ENCODE measurements around the gene CDK5RAP2.
A peak's percentile ranks its signal among the peaks of the same experiment; 100 is the strongest.

Gene CDK5RAP2

GRCh38 chr9:120450916-120451315 is 129.1 kb downstream of the CDK5RAP2 start:
- Histone ChIP-seq H3K36me3 (replicated peaks) (peaks cover 14% of the 10 kb centered on the region), H3K4me3 (no peak overlapping the region), H3K4me1 (no peaks in the 10 kb centered on the region), H3K9me3 (no peaks in the 10 kb centered on the region), H3K27me3 (ENCODE audit: low read depth) (no peaks in the 10 kb centered on the region)
- in situ Hi-C loops (cut with MboI; ENCODE audit: low sequenced_read_pairs), result no loop called here
- no peak for DNase-seq (ENCODE audit: low spot score in 2 of 2)

GRCh38 chr9:120449566-120449965 is 130.4 kb downstream of the CDK5RAP2 start:
- Histone ChIP-seq H3K4me3 (no peak overlapping the region), H3K9me3 (no peaks in the 10 kb centered on the region), H3K36me3 (replicated peaks) (peaks cover 18% of the 10 kb centered on the region), H3K4me1 (no peaks in the 10 kb centered on the region), H3K27me3 (ENCODE audit: low read depth) (no peaks in the 10 kb centered on the region)
- DNase-seq (ENCODE audit: low spot score in 2 of 2), result no peak
- in situ Hi-C loops (cut with MboI; ENCODE audit: low sequenced_read_pairs), result loop anchor here (10.0 kb wide), 1 partner anchor 55 kb away; no protein-coding TSS in a partner anchor

- in situ Hi-C loops (cut with MboI; ENCODE audit: low sequenced_read_pairs), result loop anchor here (10.0 kb wide), 1 partner anchor 57 kb away; no protein-coding TSS in a partner anchor
- Histone ChIP-seq H3K36me3 (replicated peaks) (peaks cover 22% of the 10 kb centered on the region), H3K27me3 (ENCODE audit: low read depth) (no peaks in the 10 kb centered on the region), H3K4me3 (no peak overlapping the region), H3K9me3 (no peaks in the 10 kb centered on the region), H3K4me1 (no peaks in the 10 kb centered on the region)
- DNase-seq (ENCODE audit: low spot score in 2 of 2), result no peak
Observed at GRCh38 chr9:120447959-120448500, 131.9 kb downstream of the CDK5RAP2 start.

GRCh38 chr9:120446671-120447070 is 133.3 kb downstream of the CDK5RAP2 start:
- H3K36me3 ChIP-seq (replicated peaks), result peaks cover 32% of the 10 kb centered on the region
- no peak for DNase-seq (ENCODE audit: low spot score in 2 of 2)
- H3K4me3 ChIP-seq, result no peak overlapping the region
- no peaks in the 10 kb centered on the region for H3K27me3 ChIP-seq (ENCODE audit: low read depth)
- no peaks in the 10 kb centered on the region for H3K4me1 ChIP-seq
- no peaks in the 10 kb centered on the region for H3K9me3 ChIP-seq
- in situ Hi-C loops (cut with MboI; ENCODE audit: low sequenced_read_pairs), result loop anchor here (10.0 kb wide), 1 partner anchor 58 kb away; no protein-coding TSS in a partner anchor

- in situ Hi-C loops (cut with MboI; ENCODE audit: low sequenced_read_pairs), result loop anchor here (10.0 kb wide), 1 partner anchor 61 kb away; no protein-coding TSS in a partner anchor
- H3K36me3 ChIP-seq (replicated peaks), result peaks cover 50% of the 10 kb centered on the region
- no peaks in the 10 kb centered on the region for H3K4me1 ChIP-seq
- no peak for DNase-seq (ENCODE audit: low spot score in 2 of 2)
- no peak overlapping the region for H3K4me3 ChIP-seq
- no peaks in the 10 kb centered on the region for H3K27me3 ChIP-seq (ENCODE audit: low read depth)
- no peaks in the 10 kb centered on the region for H3K9me3 ChIP-seq
Observed at GRCh38 chr9:120443976-120444375, 136.0 kb downstream of the CDK5RAP2 start.

DNA sequence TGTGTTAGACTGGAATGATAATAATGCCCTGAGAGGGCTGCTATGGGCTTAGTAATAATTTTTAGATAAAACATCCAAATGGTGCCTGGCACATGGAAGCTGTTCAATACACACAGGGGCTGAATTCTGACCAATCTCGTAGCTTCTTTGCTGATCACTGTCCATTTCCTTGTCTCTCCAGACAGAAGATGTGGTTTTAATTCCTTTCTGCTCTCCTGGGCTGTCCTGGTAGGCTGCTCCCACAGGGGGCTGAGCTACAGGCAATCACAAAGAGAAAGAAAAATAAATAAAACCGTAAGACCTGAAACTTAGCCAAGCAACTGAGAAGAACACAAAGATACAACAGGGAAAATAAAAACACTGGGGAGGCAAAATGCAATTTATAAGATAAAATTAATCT is 136.5 kb downstream of the CDK5RAP2 start:
- in situ Hi-C loops (cut with MboI; ENCODE audit: low sequenced_read_pairs), result loop anchor here (10.0 kb wide), 1 partner anchor 61 kb away; no protein-coding TSS in a partner anchor
- Histone ChIP-seq H3K4me3 (no peak overlapping the region), H3K36me3 (replicated peaks) (peaks cover 55% of the 10 kb centered on the region), H3K27me3 (ENCODE audit: low read depth) (no peaks in the 10 kb centered on the region), H3K4me1 (no peaks in the 10 kb centered on the region), H3K9me3 (no peaks in the 10 kb centered on the region)
- DNase-seq (ENCODE audit: low spot score in 2 of 2), result no peak

GRCh38 chr9:120442308-120442995 is 137.5 kb downstream of the CDK5RAP2 start:
- no peak for DNase-seq (ENCODE audit: low spot score in 2 of 2)
- peaks cover 65% of the 10 kb centered on the region for H3K36me3 ChIP-seq (replicated peaks)

GRCh38 chr9:120441426-120442307 is 138.3 kb downstream of the CDK5RAP2 start:
- DNase-seq (ENCODE audit: low spot score in 2 of 2), result no peak
- H3K36me3 ChIP-seq (replicated peaks), result peaks cover 71% of the 10 kb centered on the region
- no peaks in the 10 kb centered on the region for H3K4me1 ChIP-seq
- no peak overlapping the region for H3K4me3 ChIP-seq
- H3K27me3 ChIP-seq (ENCODE audit: low read depth), result no peaks in the 10 kb centered on the region
- H3K9me3 ChIP-seq, result no peaks in the 10 kb centered on the region
- in situ Hi-C loops (cut with MboI; ENCODE audit: low sequenced_read_pairs), result loop anchor here (10.0 kb wide), 1 partner anchor 63 kb away; no protein-coding TSS in a partner anchor

More at GRCh38 chr9:120442308-120442995, 137.5 kb downstream of the CDK5RAP2 start:
- H3K9me3 ChIP-seq, result no peaks in the 10 kb centered on the region
- H3K4me1 ChIP-seq, result no peaks in the 10 kb centered on the region
- in situ Hi-C loops (cut with MboI; ENCODE audit: low sequenced_read_pairs), result loop anchor here (10.0 kb wide), 1 partner anchor 62 kb away; no protein-coding TSS in a partner anchor
- H3K4me3 ChIP-seq, result no peak overlapping the region
- H3K27me3 ChIP-seq (ENCODE audit: low read depth), result no peaks in the 10 kb centered on the region

DNA sequence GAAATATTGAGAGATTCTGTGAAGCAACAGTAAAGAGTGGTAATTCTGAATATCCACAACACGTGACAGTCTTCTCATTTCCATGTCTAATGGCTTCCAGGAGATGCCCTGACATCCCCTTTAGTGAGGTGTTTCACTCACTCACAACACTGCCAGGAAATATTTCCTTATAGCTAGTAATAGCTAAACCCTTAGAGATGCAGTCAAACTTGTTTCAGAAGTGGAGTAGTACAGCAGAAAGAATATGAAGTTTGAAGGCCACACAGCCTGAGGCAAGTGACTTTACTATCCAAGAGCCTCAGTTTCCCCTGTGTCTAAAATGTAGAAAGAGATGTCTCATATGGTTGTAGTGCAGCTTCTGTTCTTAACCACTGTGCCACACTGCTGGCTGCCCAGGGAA is 139.2 kb downstream of the CDK5RAP2 start:
- Histone ChIP-seq H3K4me1 (no peaks in the 10 kb centered on the region), H3K36me3 (replicated peaks) (peaks cover 78% of the 10 kb centered on the region), H3K4me3 (no peak overlapping the region), H3K9me3 (no peaks in the 10 kb centered on the region), H3K27me3 (ENCODE audit: low read depth) (no peaks in the 10 kb centered on the region)
- in situ Hi-C loops (cut with MboI; ENCODE audit: low sequenced_read_pairs), result loop anchor here (10.0 kb wide), 1 partner anchor 64 kb away; no protein-coding TSS in a partner anchor
- DNase-seq (ENCODE audit: low spot score in 2 of 2), result no peak

- H3K9me3 ChIP-seq, result no peaks in the 10 kb centered on the region
- no peaks in the 10 kb centered on the region for H3K4me1 ChIP-seq
- H3K27me3 ChIP-seq (ENCODE audit: low read depth), result no peaks in the 10 kb centered on the region
- DNase-seq (ENCODE audit: low spot score in 2 of 2), result no peak
- H3K36me3 ChIP-seq (replicated peaks), result peaks cover 78% of the 10 kb centered on the region
- H3K4me3 ChIP-seq, result no peak overlapping the region
- in situ Hi-C loops (cut with MboI; ENCODE audit: low sequenced_read_pairs), result loop anchor here (10.0 kb wide), 1 partner anchor 65 kb away; no protein-coding TSS in a partner anchor
Observed at GRCh38 chr9:120439926-120440325, 140.0 kb downstream of the CDK5RAP2 start.

DNA sequence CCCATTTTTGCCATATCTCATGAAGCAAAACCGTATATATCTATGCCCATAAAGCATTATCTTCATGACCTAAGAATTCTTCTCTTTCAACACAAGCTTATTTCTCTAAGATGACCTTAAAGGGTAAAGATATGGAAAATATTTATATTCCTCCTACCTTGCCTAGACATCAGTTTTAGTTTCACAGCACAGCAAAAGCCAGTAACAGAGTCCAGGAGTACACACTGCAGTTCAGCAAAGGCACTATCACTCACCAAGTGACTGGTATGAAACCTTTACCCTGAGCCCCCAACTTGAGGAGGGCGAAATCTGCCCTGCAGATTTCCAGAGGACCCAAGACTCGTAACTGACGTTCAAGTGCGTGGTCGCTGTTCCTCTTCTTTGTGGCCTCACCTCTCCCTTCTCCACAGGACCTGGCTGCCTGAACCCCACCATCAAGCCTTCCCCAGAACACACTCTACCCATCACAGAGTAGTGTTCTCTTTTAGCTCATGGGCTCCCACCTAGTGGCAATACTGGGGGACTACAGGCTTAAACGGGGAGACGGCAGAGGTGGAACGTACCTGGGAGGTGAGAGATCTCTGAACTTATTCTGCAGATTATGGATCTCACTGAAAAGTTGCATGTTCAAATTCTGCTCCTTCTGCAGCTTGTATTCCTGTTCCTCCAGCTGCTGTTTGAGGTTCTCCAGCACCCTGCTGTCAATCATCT is 141.0 kb downstream of the CDK5RAP2 start:
- in situ Hi-C loops (cut with MboI; ENCODE audit: low sequenced_read_pairs), result no loop called here
- no peaks in the 10 kb centered on the region for H3K27me3 ChIP-seq (ENCODE audit: low read depth)
- H3K9me3 ChIP-seq, result no peaks in the 10 kb centered on the region
- peak in 1 of 2 experiments; percentile 27 for DNase-seq (ENCODE audit: low spot score in 2 of 2)
- H3K36me3 ChIP-seq (replicated peaks), result peaks cover 71% of the 10 kb centered on the region
- no peak overlapping the region for H3K4me3 ChIP-seq
- H3K4me1 ChIP-seq, result no peaks in the 10 kb centered on the region

GRCh38 chr9:120438111-120438510 is 141.9 kb downstream of the CDK5RAP2 start:
- no peak overlapping the region for H3K4me3 ChIP-seq

GRCh38 chr9:120436983-120437475 is 142.9 kb downstream of the CDK5RAP2 start:
- in situ Hi-C loops (cut with MboI; ENCODE audit: low sequenced_read_pairs), result no loop called here
- H3K27me3 ChIP-seq (ENCODE audit: low read depth), result no peaks in the 10 kb centered on the region
- H3K4me1 ChIP-seq, result no peaks in the 10 kb centered on the region
- DNase-seq (ENCODE audit: low spot score in 2 of 2), result no peak
- H3K4me3 ChIP-seq, result no peak overlapping the region
- H3K9me3 ChIP-seq, result no peaks in the 10 kb centered on the region
- H3K36me3 ChIP-seq (replicated peaks), result peaks cover 63% of the 10 kb centered on the region

More at GRCh38 chr9:120438111-120438510, 141.9 kb downstream of the CDK5RAP2 start:
- H3K9me3 ChIP-seq, result no peaks in the 10 kb centered on the region
- no peaks in the 10 kb centered on the region for H3K4me1 ChIP-seq
- DNase-seq (ENCODE audit: low spot score in 2 of 2), result no peak
- in situ Hi-C loops (cut with MboI; ENCODE audit: low sequenced_read_pairs), result no loop called here
- no peaks in the 10 kb centered on the region for H3K27me3 ChIP-seq (ENCODE audit: low read depth)
- H3K36me3 ChIP-seq (replicated peaks), result peaks cover 71% of the 10 kb centered on the region
